ENCODE measurements around the gene TMEM245. TPM values are rescaled to one million over a fixed set of nuclear protein-coding genes. Genes with fewer than 3 reads are reported as not detected.

TMEM245 gene
- total RNA-seq, 1 experiment from 2014 or later: 59.8 TPM

DNA sequence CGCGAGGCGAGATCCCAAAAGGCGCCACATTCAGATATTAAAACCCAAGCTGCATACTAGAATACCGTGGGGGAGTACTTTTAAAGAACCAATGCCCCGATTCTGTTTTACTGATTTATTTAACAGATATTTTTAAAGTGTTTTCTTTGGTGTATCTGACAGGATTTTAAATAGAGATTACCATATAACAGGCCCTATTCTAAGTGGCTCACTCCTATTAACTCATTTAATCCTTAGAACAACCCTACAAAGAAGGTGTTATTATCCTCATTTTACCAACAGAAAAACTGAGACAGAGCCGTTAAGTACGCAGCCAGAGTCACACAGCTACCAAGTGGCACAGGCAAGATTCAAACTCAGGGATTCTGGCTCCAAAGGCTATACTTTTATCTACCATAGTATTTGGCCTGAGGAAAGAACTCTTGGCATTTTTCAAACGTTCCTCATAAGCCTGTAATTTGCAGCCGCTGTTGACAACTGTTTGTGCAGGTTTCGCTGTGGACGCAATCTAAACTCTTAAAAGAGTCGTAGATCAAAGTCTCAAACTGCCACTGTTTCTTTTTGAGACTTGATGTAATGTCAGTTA lies 550 bp upstream of the TMEM245 start:
- CTCF ChIA-PET: interaction anchor here (0.5 to 0.6 kb wide), 2 partner anchors 136 to 166 kb away, joined by 3 to 5 read pairs; no protein-coding TSS in a partner anchor

DNA sequence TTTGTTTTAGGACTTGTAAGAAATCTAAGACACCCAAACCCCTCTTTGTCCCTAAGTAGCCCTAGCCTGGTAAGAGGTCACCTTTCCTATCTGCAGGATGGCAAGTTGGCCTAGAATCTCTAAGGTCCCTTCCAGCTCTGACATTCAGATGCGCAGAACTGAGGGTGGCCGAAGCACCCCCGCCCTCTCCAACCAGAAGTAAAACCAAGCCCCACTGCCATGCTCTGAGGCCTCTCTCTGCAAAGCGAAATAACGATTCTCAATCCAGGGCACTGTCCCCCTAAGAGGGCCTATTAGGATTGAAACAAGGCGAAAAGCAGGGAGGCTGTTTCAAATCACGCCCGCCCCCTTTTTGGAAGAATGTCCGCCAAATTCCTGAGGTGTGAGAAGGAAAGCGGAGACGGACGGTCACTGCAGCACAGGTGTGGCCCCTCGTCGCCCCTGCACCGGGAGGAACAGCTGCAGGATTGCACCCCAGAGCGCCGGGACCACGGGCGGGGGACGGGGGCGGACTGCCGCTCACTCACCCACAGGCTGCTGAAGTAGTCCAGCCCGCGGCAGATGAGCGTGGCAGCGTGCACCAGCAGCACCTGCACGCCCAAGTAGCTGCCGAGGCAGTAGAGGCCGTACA lies 824 bp downstream of the TMEM245 start:
- H3K9me3 ChIP-seq (ENCODE audit: low read depth, low read length, poor library complexity, severe bottlenecking): no peaks in the 10 kb centered on the region
- BruUV-seq (replicated peaks): no TSS peak
- H3K4me3 ChIP-seq (ENCODE audit: low read depth, low read length, poor library complexity, severe bottlenecking): peak overlapping the region; percentile 99
- TF ChIP-seq, protein P1, sequence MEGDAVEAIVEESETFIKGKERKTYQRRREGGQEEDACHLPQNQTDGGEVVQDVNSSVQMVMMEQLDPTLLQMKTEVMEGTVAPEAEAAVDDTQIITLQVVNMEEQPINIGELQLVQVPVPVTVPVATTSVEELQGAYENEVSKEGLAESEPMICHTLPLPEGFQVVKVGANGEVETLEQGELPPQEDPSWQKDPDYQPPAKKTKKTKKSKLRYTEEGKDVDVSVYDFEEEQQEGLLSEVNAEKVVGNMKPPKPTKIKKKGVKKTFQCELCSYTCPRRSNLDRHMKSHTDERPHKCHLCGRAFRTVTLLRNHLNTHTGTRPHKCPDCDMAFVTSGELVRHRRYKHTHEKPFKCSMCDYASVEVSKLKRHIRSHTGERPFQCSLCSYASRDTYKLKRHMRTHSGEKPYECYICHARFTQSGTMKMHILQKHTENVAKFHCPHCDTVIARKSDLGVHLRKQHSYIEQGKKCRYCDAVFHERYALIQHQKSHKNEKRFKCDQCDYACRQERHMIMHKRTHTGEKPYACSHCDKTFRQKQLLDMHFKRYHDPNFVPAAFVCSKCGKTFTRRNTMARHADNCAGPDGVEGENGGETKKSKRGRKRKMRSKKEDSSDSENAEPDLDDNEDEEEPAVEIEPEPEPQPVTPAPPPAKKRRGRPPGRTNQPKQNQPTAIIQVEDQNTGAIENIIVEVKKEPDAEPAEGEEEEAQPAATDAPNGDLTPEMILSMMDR (conservative IDR thresholded peaks at IDR 0.05; ENCODE audit: low read depth, low read length): no peak
- TF ChIP-seq EZH2 (IDR thresholded peaks at IDR 0.05; ENCODE audit: borderline replicate concordance, low read depth, low read length, poor library complexity, severe bottlenecking): no peak
- intact Hi-C loops (cut with micrococcal nuclease; ENCODE audit: unreplicated experiment): loop anchor here (5.0 kb wide), 1 partner anchor 107 kb away; the partner anchor contains the start of gene CTNNAL1
- peaks cover 6% of the 10 kb centered on the region for H3K36me3 ChIP-seq (ENCODE audit: insufficient read depth, low read length, poor library complexity, severe bottlenecking)
- peak overlapping the region; percentile 96 for H3K27ac ChIP-seq (ENCODE audit: low read depth, low read length, poor library complexity, severe bottlenecking)
- POLR2A ChIA-PET (ENCODE audit: low non-redundant PET): no interaction called here
- CTCF ChIA-PET: no interaction called here
- DNase-seq (ENCODE audit: low spot score): no peak
- peaks cover 18% of the 10 kb centered on the region for H3K4me1 ChIP-seq (ENCODE audit: insufficient read depth, low read length, poor library complexity, severe bottlenecking)
- H3K27me3 ChIP-seq (replicated peaks; ENCODE audit: insufficient read depth, low read depth, low read length, poor library complexity): no peaks in the 10 kb centered on the region

More for the DNA sequence above, 550 bp upstream of the TMEM245 start:
- Histone ChIP-seq H3K36me3 (ENCODE audit: insufficient read depth, low read length, poor library complexity, severe bottlenecking) (peaks cover 6% of the 10 kb centered on the region), H3K4me1 (ENCODE audit: insufficient read depth, low read length, poor library complexity, severe bottlenecking) (peaks cover 12% of the 10 kb centered on the region), H3K4me3 (ENCODE audit: low read depth, low read length, poor library complexity, severe bottlenecking) (peak overlapping the region; percentile 19), H3K9me3 (ENCODE audit: low read depth, low read length, poor library complexity, severe bottlenecking) (no peaks in the 10 kb centered on the region), H3K27ac (ENCODE audit: low read depth, low read length, poor library complexity, severe bottlenecking) (peak overlapping the region; percentile 68), H3K27me3 (replicated peaks; ENCODE audit: insufficient read depth, low read depth, low read length, poor library complexity) (no peaks in the 10 kb centered on the region)
- intact Hi-C loops (cut with micrococcal nuclease; ENCODE audit: unreplicated experiment): no loop called here
- POLR2A ChIA-PET (ENCODE audit: low non-redundant PET): interaction anchor here (0.5 kb wide), 1 partner anchor 8 kb away, joined by 3 read pairs; no protein-coding TSS in a partner anchor
- no peak for DNase-seq (ENCODE audit: low spot score)
- no peak for TF ChIP-seq EZH2 (IDR thresholded peaks at IDR 0.05; ENCODE audit: borderline replicate concordance, low read depth, low read length, poor library complexity, severe bottlenecking)
- TF ChIP-seq, protein P1 (conservative IDR thresholded peaks at IDR 0.05; ENCODE audit: low read depth, low read length): no peak
- BruUV-seq (replicated peaks): no TSS peak

DNA sequence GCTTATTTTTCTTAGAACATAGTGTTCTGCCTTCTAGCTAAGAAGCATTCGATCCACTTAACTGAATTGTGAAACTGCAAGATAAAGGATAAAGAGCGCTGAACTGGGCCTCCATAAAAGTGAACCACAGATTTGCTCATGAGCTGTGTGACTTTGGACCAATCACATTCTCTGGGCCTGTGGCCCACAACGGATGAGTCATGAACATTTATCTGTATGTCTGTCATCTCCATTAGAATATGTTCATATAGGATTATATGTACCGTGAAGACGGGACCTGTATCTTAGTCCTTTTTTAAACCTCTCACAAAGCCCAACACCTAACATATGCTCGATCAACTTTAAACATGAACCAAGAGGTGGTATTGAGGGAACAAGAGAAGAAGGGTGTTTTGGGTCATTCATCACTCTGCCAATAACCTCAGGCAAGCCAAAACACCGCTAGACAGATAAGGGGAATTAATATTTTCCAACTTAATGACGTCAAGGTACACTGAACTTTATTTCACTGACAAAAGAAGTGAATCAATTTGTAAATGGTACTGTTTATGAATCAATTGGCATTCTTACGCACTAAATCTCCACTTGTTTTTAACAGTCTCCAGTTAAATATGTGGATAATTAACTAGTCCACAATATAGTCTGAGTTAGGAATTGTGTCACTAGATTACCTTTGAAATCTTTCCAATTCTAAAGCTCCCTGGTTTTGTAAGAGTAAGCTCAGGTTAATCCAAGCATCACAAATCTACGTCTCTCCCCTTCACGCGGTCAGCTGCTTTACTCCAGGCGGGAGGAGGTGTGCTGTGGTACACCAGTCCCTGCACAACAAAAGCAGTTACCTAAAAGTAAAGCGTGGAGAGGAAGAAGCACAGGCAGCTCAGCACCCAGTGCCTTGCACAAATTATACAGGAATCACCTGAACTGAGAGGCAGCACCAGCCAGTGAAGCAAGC lies 1.6 kb downstream of the TMEM245 start:
- intact Hi-C loops (cut with micrococcal nuclease; ENCODE audit: unreplicated experiment): loop anchor here (5.0 kb wide), 1 partner anchor 106 kb away; the partner anchor contains the start of gene CTNNAL1
- no peak for TF ChIP-seq EZH2 (IDR thresholded peaks at IDR 0.05; ENCODE audit: borderline replicate concordance, low read depth, low read length, poor library complexity, severe bottlenecking)
- TF ChIP-seq, protein P1 (conservative IDR thresholded peaks at IDR 0.05; ENCODE audit: low read depth, low read length): no peak
- ChIA-PET CTCF (no interaction called here), POLR2A (ENCODE audit: low non-redundant PET) (no interaction called here)
- H3K4me3 ChIP-seq (ENCODE audit: low read depth, low read length, poor library complexity, severe bottlenecking): peak overlapping the region; percentile 99
- no peaks in the 10 kb centered on the region for H3K27me3 ChIP-seq (replicated peaks; ENCODE audit: insufficient read depth, low read depth, low read length, poor library complexity)
- peaks cover 19% of the 10 kb centered on the region for H3K4me1 ChIP-seq (ENCODE audit: insufficient read depth, low read length, poor library complexity, severe bottlenecking)
- DNase-seq (ENCODE audit: low spot score): peak; percentile 73
- peaks cover 6% of the 10 kb centered on the region for H3K36me3 ChIP-seq (ENCODE audit: insufficient read depth, low read length, poor library complexity, severe bottlenecking)
- H3K9me3 ChIP-seq (ENCODE audit: low read depth, low read length, poor library complexity, severe bottlenecking): no peaks in the 10 kb centered on the region
- BruUV-seq (replicated peaks): TSS peak; percentile 49
- peak overlapping the region; percentile 96 for H3K27ac ChIP-seq (ENCODE audit: low read depth, low read length, poor library complexity, severe bottlenecking)
